Hepatocyte (in vitro differentiated cells): ENCODE measurements around the gene ATG10. TPM values are rescaled to one million over a fixed set of nuclear protein-coding genes. Genes with fewer than 3 reads are reported as not detected.
A peak's percentile ranks its signal among the peaks of the same experiment; 100 is the strongest.

ENCODE experiments used
- DNase-seq: peaks from one replicate; pipeline ENCODE4 v3.0.0-alpha.2; 2016; ENCODE audit warnings: low spot score
- H2AFZ ChIP-seq: fragments of 200-600 bp; sonication (generic); 2 replicates; pipeline ENCODE4 v1.6.0; 2016; ENCODE audit warnings: antibody characterized with exemption, mild to moderate bottlenecking
- H3K27ac ChIP-seq: fragments of 200-600 bp; sonication (generic); 2 replicates; pipeline ENCODE4 v1.5.1; 2016; ENCODE audit warnings: mild to moderate bottlenecking
- H3K27me3 ChIP-seq: fragments of 200-600 bp; sonication (generic); 2 replicates; pipeline ENCODE4 v1.6.1; 2016
- H3K36me3 ChIP-seq: fragments of 200-600 bp; sonication (generic); replicated peaks from 2 replicates; pipeline ENCODE4 v1.5.1; 2016; ENCODE audit warnings: low read depth; ENCODE audit not compliant: insufficient read depth
- H3K4me1 ChIP-seq: fragments of 200-600 bp; sonication (generic); 2 replicates; pipeline ENCODE4 v1.5.1; 2016; ENCODE audit warnings: mild to moderate bottlenecking, moderate library complexity; ENCODE audit not compliant: insufficient read depth
- H3K4me2 ChIP-seq: fragments of 200-600 bp; sonication (generic); 2 replicates; pipeline ENCODE4 v1.6.0; 2016
- H3K4me3 ChIP-seq: fragments of 200-600 bp; sonication (generic); 2 replicates; pipeline ENCODE4 v1.5.1; 2016; ENCODE audit warnings: mild to moderate bottlenecking
- H3K79me2 ChIP-seq: fragments of 200-600 bp; sonication (generic); 2 replicates; pipeline ENCODE4 v1.6.0; 2017; ENCODE audit warnings: mild to moderate bottlenecking
- H3K9me2 ChIP-seq: fragments of 200-600 bp; sonication (generic); replicated peaks from 2 replicates; pipeline ENCODE4 v1.6.0; 2017; ENCODE audit warnings: mild to moderate bottlenecking; ENCODE audit not compliant: insufficient read depth
- H3K9me3 ChIP-seq: fragments of 200-600 bp; sonication (generic); 2 replicates; pipeline ENCODE4 v1.5.1; 2016; ENCODE audit warnings: low read depth, mild to moderate bottlenecking
- H4K20me1 ChIP-seq: fragments of 200-600 bp; sonication (generic); 2 replicates; pipeline ENCODE4 v1.6.0; 2016; ENCODE audit warnings: mild to moderate bottlenecking; ENCODE audit not compliant: insufficient read depth, poor library complexity, severe bottlenecking
- CTCF ChIP-seq: fragments of 200-600 bp; sonication (generic); IDR thresholded peaks from 2 replicates; pipeline ENCODE4 v1.5.1; 2016; ENCODE audit warnings: antibody characterized with exemption, mild to moderate bottlenecking; ENCODE audit not compliant: poor library complexity
- EZH2 ChIP-seq: fragments of 200-600 bp; sonication (generic); IDR thresholded peaks from 2 replicates; pipeline ENCODE4 v1.6.1; 2016; ENCODE audit warnings: antibody characterized with exemption, mild to moderate bottlenecking, borderline replicate concordance
- EZH2phosphoT487 ChIP-seq: fragments of 200-600 bp; sonication (generic); IDR thresholded peaks from one replicate; pipeline ENCODE4 v1.6.1; 2018; ENCODE audit warnings: antibody characterized with exemption, mild to moderate bottlenecking, low read depth, moderate library complexity; ENCODE audit not compliant: unreplicated experiment, severe bottlenecking
- WGBS: methylation state at CpG from one replicate; pipeline ENCODE4 v1.1.6; 2016; ENCODE audit warnings: low lambda C conversion rate; ENCODE audit errors: missing lambda C conversion rate; 5-methylcytosine and 5-hydroxymethylcytosine counted together
- polyA plus RNA-seq: library from polyadenylated mRNA; unstranded; fragments of >200 nt; fragmentation: Nextera tagmentation; extraction: Ambion mirVana; gene quantifications from 2 replicates; pipeline ENCODE4 v1.2.1, GENCODE V29; 2016
- total RNA-seq: library from RNA; depleted of rRNA; stranded (reverse); fragments of >200 nt; gene quantifications from 2 replicates; pipeline ENCODE4 v1.2.3, GENCODE V29; 2014

Gene ATG10
- total and polyA plus RNA-seq, 2 experiments from 2014 or later = 11.8 to 13.0 TPM

GRCh38 chr5:82019342-82020138, 47.7 kb downstream of the ATG10 start:
- Histone ChIP-seq H3K9me3 (no peaks in the 10 kb centered on the region), H4K20me1 (no peaks in the 10 kb centered on the region), H3K4me3 (no peak overlapping the region), H3K36me3 (no peaks in the 10 kb centered on the region), H3K27ac (no peak overlapping the region), H2AFZ (no peak overlapping the region), H3K27me3 (no peaks in the 10 kb centered on the region), H3K9me2 (no peaks in the 10 kb centered on the region), H3K79me2 (no peaks in the 10 kb centered on the region), H3K4me2 (no peak overlapping the region), H3K4me1 (peaks cover 10% of the 10 kb centered on the region)
- WGBS = 69% methylated on average over 5 of the region's 5 CpGs
- TF ChIP-seq CTCF (no peak), EZH2 (no peak), EZH2phosphoT487 (no peak)
- peak; percentile 21 for DNase-seq

- H3K4me2 ChIP-seq = no peak overlapping the region
- H3K4me3 ChIP-seq = no peak overlapping the region
- peaks cover 10% of the 10 kb centered on the region for H3K4me1 ChIP-seq
- H3K9me2 ChIP-seq = no peaks in the 10 kb centered on the region
- WGBS = 87% methylated on average over 1 of the region's 1 CpG
- no peaks in the 10 kb centered on the region for H4K20me1 ChIP-seq
- H3K27ac ChIP-seq = no peak overlapping the region
- DNase-seq = no peak
- no peak for TF ChIP-seq EZH2
- TF ChIP-seq EZH2phosphoT487 = no peak
- TF ChIP-seq CTCF = no peak
- H3K36me3 ChIP-seq = no peaks in the 10 kb centered on the region
- no peaks in the 10 kb centered on the region for H3K9me3 ChIP-seq
- no peak overlapping the region for H2AFZ ChIP-seq
- no peaks in the 10 kb centered on the region for H3K27me3 ChIP-seq
- no peaks in the 10 kb centered on the region for H3K79me2 ChIP-seq
These were observed 50.7 kb downstream of the ATG10 start for GRCh38 chr5:82022499-82022898.

GRCh38 chr5:82023644-82024043, 51.8 kb downstream of the ATG10 start:
- Histone ChIP-seq H3K27me3 (no peaks in the 10 kb centered on the region), H4K20me1 (no peaks in the 10 kb centered on the region), H3K27ac (no peak overlapping the region), H3K4me1 (peaks cover 3% of the 10 kb centered on the region), H3K36me3 (no peaks in the 10 kb centered on the region), H2AFZ (no peak overlapping the region), H3K9me3 (no peaks in the 10 kb centered on the region), H3K79me2 (no peaks in the 10 kb centered on the region), H3K4me3 (no peak overlapping the region), H3K9me2 (no peaks in the 10 kb centered on the region), H3K4me2 (no peak overlapping the region)
- DNase-seq = peak; percentile 35
- TF ChIP-seq EZH2phosphoT487 (peak; percentile 96), CTCF (no peak)
- 38% methylated on average over 3 of the region's 3 CpGs for WGBS
